IMR-90 (cell line): Measurements from ENCODE around the gene SLC22A16. TPM values are rescaled to one million over a fixed set of nuclear protein-coding genes. Genes with fewer than 3 reads are reported as not detected.

Source experiments
- ATAC-seq: fragments of 200-7000 bp; cut with Tn5 transposase; 2 replicates; pipeline ENCODE4 v1.9.1; 2020; ENCODE audit warnings: low read depth, mild to moderate bottlenecking, moderate library complexity
- BruUV-seq: library from RNA; stranded (reverse); fragments of 400-500 nt; replicated peaks from 2 replicates; lab custom pipeline; 2021; lab: Mats Ljungman, UMichigan
- CTCF ChIA-PET: fragments of 300-600 bp; formaldehyde crosslinking; extraction: SDS; loops from one replicate; lab custom pipeline; 2021; ENCODE audit warnings: antibody characterized with exemption; lab: Yijun Ruan, JAX
- POLR2A ChIA-PET: fragments of 300-600 bp; sonication (Branson Sonifier 250); formaldehyde crosslinking; loops from one replicate; lab custom pipeline; 2022; ENCODE audit warnings: antibody characterized with exemption; ENCODE audit not compliant: unreplicated experiment; lab: Charles Lee
- DNase-seq: peaks from one replicate; pipeline ENCODE4 v3.0.0; 2013
- H2AFZ ChIP-seq: replicated peaks from 2 replicates; pipeline ENCODE3; 2013; ENCODE audit warnings: low read length, mild to moderate bottlenecking; ENCODE audit not compliant: poor library complexity
- H2AK5ac ChIP-seq: 2 replicates; pipeline ENCODE4 v1.6.1; 2013; ENCODE audit warnings: low read depth, low read length, inconsistent platforms
- H2AK9ac ChIP-seq: replicated peaks from 2 replicates; pipeline ENCODE3; 2013; ENCODE audit warnings: mild to moderate bottlenecking, low read depth, low read length, moderate library complexity; ENCODE audit not compliant: poor library complexity
- H2BK120ac ChIP-seq: 2 replicates; pipeline ENCODE4 v1.6.1; 2013; ENCODE audit warnings: low read depth, low read length, inconsistent platforms
- H2BK15ac ChIP-seq: 3 replicates; pipeline ENCODE4 v1.6.1; 2013; ENCODE audit warnings: low read depth, low read length, inconsistent platforms
- H2BK20ac ChIP-seq: 2 replicates; pipeline ENCODE4 v1.6.1; 2013; ENCODE audit warnings: low read depth, mild to moderate bottlenecking, inconsistent platforms, low read length, moderate library complexity
- H2BK5ac ChIP-seq: 2 replicates; pipeline ENCODE4 v1.6.1; 2013; ENCODE audit warnings: mild to moderate bottlenecking, low read depth, low read length, inconsistent platforms; ENCODE audit not compliant: poor library complexity, severe bottlenecking
- H3K14ac ChIP-seq: replicated peaks from 2 replicates; pipeline ENCODE4 v1.6.1; 2013; ENCODE audit warnings: low read depth, low read length, inconsistent platforms
- H3K18ac ChIP-seq: 2 replicates; pipeline ENCODE4 v1.6.1; 2013; ENCODE audit warnings: low read depth, low read length, control low read depth
- H3K23ac ChIP-seq: 2 replicates; pipeline ENCODE4 v1.6.1; 2013; ENCODE audit warnings: low read depth, low read length, inconsistent platforms
- H3K27ac ChIP-seq: 2 replicates; pipeline ENCODE4 v1.5.1; 2013; ENCODE audit warnings: mild to moderate bottlenecking, control low read depth, low read length; ENCODE audit not compliant: insufficient read depth
- H3K27me3 ChIP-seq: 2 replicates; pipeline ENCODE4 v1.6.1; 2013; ENCODE audit warnings: low read length; ENCODE audit not compliant: control insufficient read depth, insufficient read depth
- H3K36me3 ChIP-seq: 2 replicates; pipeline ENCODE4 v1.6.1; 2013; ENCODE audit warnings: low read length, mixed read lengths; ENCODE audit not compliant: control insufficient read depth, insufficient read depth
- H3K4ac ChIP-seq: 2 replicates; pipeline ENCODE4 v1.6.1; 2013; ENCODE audit warnings: low read depth, low read length, inconsistent platforms
- H3K4me1 ChIP-seq: 2 replicates; pipeline ENCODE4 v1.6.1; 2013; ENCODE audit warnings: low read length, mixed read lengths; ENCODE audit not compliant: control insufficient read depth, insufficient read depth
- H3K4me2 ChIP-seq: 2 replicates; pipeline ENCODE4 v1.6.1; 2013; ENCODE audit warnings: low read depth, mild to moderate bottlenecking, control low read depth, low read length, moderate library complexity
- H3K4me3 ChIP-seq: 2 replicates; pipeline ENCODE4 v1.5.1; 2013; ENCODE audit warnings: low read depth, mild to moderate bottlenecking, control low read depth, low read length, moderate library complexity; ENCODE audit not compliant: insufficient read depth
- H3K56ac ChIP-seq: 2 replicates; pipeline ENCODE4 v1.6.1; 2013; ENCODE audit warnings: low read length, inconsistent platforms; ENCODE audit not compliant: insufficient read depth; ENCODE audit errors: extremely low read depth
- H3K79me1 ChIP-seq, 2 experiments: 2 replicates each; pipeline ENCODE4 v1.6.1; 2013; ENCODE audit warnings: low read length in 2 of 2, inconsistent platforms in 1 of 2, low read depth in 1 of 2
- H3K9ac ChIP-seq: 2 replicates; pipeline ENCODE4 v1.6.1; 2013; ENCODE audit warnings: low read depth, low read length, control low read depth
- H3K9me1 ChIP-seq: 2 replicates; pipeline ENCODE4 v1.6.1; 2013; ENCODE audit warnings: low read length, inconsistent platforms; ENCODE audit not compliant: insufficient read depth
- H3K9me3 ChIP-seq: 2 replicates; pipeline ENCODE4 v1.6.1; 2013; ENCODE audit warnings: low read length; ENCODE audit not compliant: control insufficient read depth, insufficient read depth
- H4K20me1 ChIP-seq: 2 replicates; pipeline ENCODE4 v1.6.1; 2013; ENCODE audit warnings: low read length, inconsistent platforms; ENCODE audit not compliant: insufficient read depth
- H4K5ac ChIP-seq: 2 replicates; pipeline ENCODE4 v1.6.1; 2013; ENCODE audit warnings: mild to moderate bottlenecking, low read depth, low read length, control low read depth
- H4K8ac ChIP-seq, 2 experiments: 2 replicates each; pipeline ENCODE4 v1.6.1; 2013; ENCODE audit warnings: low read depth in 2 of 2, low read length in 2 of 2, control low read depth in 1 of 2, inconsistent platforms in 1 of 2
- H4K91ac ChIP-seq: 2 replicates; pipeline ENCODE4 v1.6.1; 2013; ENCODE audit warnings: low read depth, low read length, inconsistent platforms; ENCODE audit not compliant: insufficient read depth
- BHLHE40 ChIP-seq: fragments of 150-350 bp; IDR thresholded peaks from 2 replicates; pipeline ENCODE4 v1.6.1; 2016; ENCODE audit warnings: mild to moderate bottlenecking, low read depth, low read length
- CEBPB ChIP-seq: IDR thresholded peaks from 2 replicates; pipeline ENCODE4 v1.6.1; 2012; ENCODE audit warnings: low read depth, low read length, improper control_type of control experiment
- CHD1 ChIP-seq: IDR thresholded peaks from 2 replicates; pipeline ENCODE4 v1.6.1; 2012; ENCODE audit warnings: low read depth, low read length, improper control_type of control experiment
- FOS ChIP-seq: fragments of 150-350 bp; IDR thresholded peaks from 2 replicates; pipeline ENCODE4 v1.6.1; 2016; ENCODE audit warnings: low read depth, low read length
- MAFK ChIP-seq: IDR thresholded peaks from 2 replicates; pipeline ENCODE4 v1.6.1; 2012; ENCODE audit warnings: low read depth, low read length, improper control_type of control experiment
- MXI1 ChIP-seq: IDR thresholded peaks from 2 replicates; pipeline ENCODE4 v1.6.1; 2012; ENCODE audit warnings: low read depth, mild to moderate bottlenecking, low read length, moderate library complexity, borderline replicate concordance
- NFE2L2 ChIP-seq: fragments of 150-350 bp; IDR thresholded peaks from 2 replicates; pipeline ENCODE4 v1.6.1; 2016; ENCODE audit warnings: low read depth, mild to moderate bottlenecking, low read length
- POLR2A ChIP-seq: IDR thresholded peaks from 2 replicates; pipeline ENCODE4 v1.6.1; 2012; ENCODE audit warnings: mild to moderate bottlenecking, low read depth, low read length
- RAD21 ChIP-seq: IDR thresholded peaks from 2 replicates; pipeline ENCODE4 v1.6.1; 2012; ENCODE audit warnings: low read length, improper control_type of control experiment
- RCOR1 ChIP-seq: IDR thresholded peaks from 2 replicates; pipeline ENCODE4 v1.6.1; 2012; ENCODE audit warnings: mild to moderate bottlenecking, low read length, improper control_type of control experiment; ENCODE audit not compliant: insufficient replicate concordance
- RFX5 ChIP-seq: IDR thresholded peaks from 2 replicates; pipeline ENCODE4 v1.8.0; 2012; ENCODE audit warnings: low read depth, mild to moderate bottlenecking, low read length, moderate library complexity
- SMC3 ChIP-seq: fragments of 150-350 bp; IDR thresholded peaks from 2 replicates; pipeline ENCODE4 v1.6.1; 2016; ENCODE audit warnings: low read depth, mild to moderate bottlenecking, antibody characterized with exemption, low read length, moderate library complexity
- WGBS, 2 experiments: methylation state at CpG; one replicate each; pipeline versions ENCODE4 v1.1.5 to v1.1.7; 2013; ENCODE audit warnings: missing lambda C conversion rate in 2 of 2; ENCODE audit not compliant: insufficient read length in 1 of 2; ENCODE audit errors: extremely low coverage in 2 of 2; 5-methylcytosine and 5-hydroxymethylcytosine counted together
- dilution Hi-C: fragments of 300-500 bp; cut with HindIII; formaldehyde crosslinking; loops from one replicate; pipeline ENCODE4 v1.14.3; 2018; ENCODE audit warnings: low sequenced_read_pairs; ENCODE audit not compliant: unreplicated experiment
- in situ Hi-C: fragments of 300-500 bp; cut with MboI; formaldehyde crosslinking; loops from 3 replicates; pipeline ENCODE4 v1.14.3; 2019; ENCODE audit warnings: low sequenced_read_pairs, inconsistent platforms, mixed read lengths
- intact Hi-C: fragments of 100-400 bp; cut with micrococcal nuclease; formaldehyde crosslinking; loops from 2 replicates; pipeline ENCODE4 v1.10.0; 2022
- polyA plus RNA-seq, 3 experiments: library from polyadenylated mRNA; depleted of rRNA; stranded (reverse); fragments of >200 nt; gene quantifications; 2 replicates each; pipeline ENCODE4 v1.2.3, GENCODE V29; 2012; ENCODE audit warnings: low replicate concordance in 1 of 3
- total RNA-seq: library from RNA; depleted of rRNA; stranded (reverse); fragments of >200 nt; gene quantifications from 2 replicates; pipeline ENCODE4 v1.2.3, GENCODE V29; 2012
- TF ChIP-seq, protein P1 (sequence below): fragments of 150-350 bp; IDR thresholded peaks from 2 replicates; pipeline ENCODE4 v1.6.1; 2017; ENCODE audit warnings: mild to moderate bottlenecking, antibody characterized with exemption, low read length, low read depth
- TF ChIP-seq, protein P2 (sequence below): conservative IDR thresholded peaks from 2 replicates; pipeline ENCODE4 v1.5.1; 2012; ENCODE audit warnings: mild to moderate bottlenecking, low read depth, low read length, improper control_type of control experiment
- TF ChIP-seq, protein P3 (sequence below): fragments of 150-350 bp; IDR thresholded peaks from 2 replicates; pipeline ENCODE4 v1.6.1; 2016; ENCODE audit warnings: low read depth, mild to moderate bottlenecking, low read length, moderate library complexity, borderline replicate concordance

The SLC22A16 gene
- total and polyA plus RNA-seq, 2 of the 4 experiments (the other 2 are of a cell fraction) = not detected

DNA sequence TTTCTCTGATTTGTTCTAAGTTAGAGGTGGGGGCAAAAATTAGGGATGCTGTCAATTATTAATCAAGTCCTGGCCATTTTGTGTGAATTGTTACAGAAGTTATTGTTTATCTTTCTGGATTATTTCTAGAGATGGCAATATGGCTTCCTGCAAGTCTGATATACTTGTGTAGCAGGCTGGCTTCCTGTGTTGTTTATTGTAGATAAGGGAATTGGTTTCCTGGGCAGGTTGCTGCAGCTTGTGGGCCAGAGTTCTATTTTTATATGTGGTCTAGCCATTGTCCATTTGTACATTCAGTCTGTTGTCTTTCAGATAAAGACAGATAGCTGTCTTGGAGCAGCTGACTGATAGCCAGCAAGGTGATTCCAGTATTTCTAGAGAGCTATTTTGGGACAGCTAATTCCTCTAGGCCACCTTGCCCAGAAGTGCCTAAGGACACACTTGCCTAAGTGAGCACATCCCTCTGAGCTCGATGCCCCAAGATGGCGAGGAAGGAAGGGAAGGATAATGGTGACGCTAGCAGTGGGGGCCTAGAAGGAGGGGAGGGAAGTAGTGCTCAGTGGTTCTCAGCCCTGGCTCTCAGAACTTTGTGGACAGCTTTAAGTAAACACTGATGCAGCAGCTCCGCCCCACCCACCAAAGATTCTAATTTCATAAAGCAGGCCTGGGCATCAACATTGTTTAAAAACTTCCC lies 86.6 kb downstream of the SLC22A16 start:
- Histone ChIP-seq H3K79me1 (no peaks in the 10 kb centered on the region), H3K9ac (no peak overlapping the region), H3K23ac (no peak overlapping the region), H3K14ac (no peak overlapping the region), H3K9me1 (no peaks in the 10 kb centered on the region), H4K20me1 (no peaks in the 10 kb centered on the region), H3K4ac (no peak overlapping the region), H3K27ac (no peak overlapping the region), H3K18ac (no peak overlapping the region), H3K56ac (no peak overlapping the region), H2BK15ac (no peak overlapping the region), H2BK120ac (no peak overlapping the region), H3K4me2 (no peak overlapping the region), H4K5ac (no peak overlapping the region), H3K27me3 (peaks cover 6% of the 10 kb centered on the region), H4K8ac (no peak overlapping the region), H3K36me3 (no peaks in the 10 kb centered on the region), H2AK5ac (no peak overlapping the region), H2BK5ac (no peak overlapping the region), H3K4me1 (no peaks in the 10 kb centered on the region), H2AK9ac (no peak overlapping the region), H3K9me3 (no peaks in the 10 kb centered on the region), H4K91ac (no peak overlapping the region), H2BK20ac (no peak overlapping the region), H2AFZ (no peak overlapping the region), H3K4me3 (no peak overlapping the region)
- ATAC-seq (no peak), DNase-seq (no peak)
- in situ Hi-C loops (loop anchor here (5.0 to 10.0 kb wide), 3 partner anchors 338 to 865 kb away; no protein-coding TSS in a partner anchor), intact Hi-C loops (loop anchor here (1.0 to 2.0 kb wide), 4 partner anchors 212 to 863 kb away; no protein-coding TSS in a partner anchor), dilution Hi-C loops (no loop called here)
- BruUV-seq = no TSS peak
- CTCF ChIA-PET = interaction anchor here (0.6 to 4.2 kb wide), 4 partner anchors 13 to 350 kb away, joined by 3 to 27 read pairs (median 11); no protein-coding TSS in a partner anchor
- WGBS, 2 experiments = 80% methylated on average over 1 of the region's 4 CpGs; no CpG with 5 or more reads in 1 of the 2 experiments
- POLR2A ChIA-PET = no interaction called here
- TF ChIP-seq MAFK (no peak), RAD21 (no peak), FOS (no peak), MXI1 (no peak), CHD1 (no peak), RFX5 (no peak), CEBPB (no peak), RCOR1 (no peak), SMC3 (no peak), POLR2A (no peak), NFE2L2 (no peak), BHLHE40 (no peak)
- TF ChIP-seq, protein P1, sequence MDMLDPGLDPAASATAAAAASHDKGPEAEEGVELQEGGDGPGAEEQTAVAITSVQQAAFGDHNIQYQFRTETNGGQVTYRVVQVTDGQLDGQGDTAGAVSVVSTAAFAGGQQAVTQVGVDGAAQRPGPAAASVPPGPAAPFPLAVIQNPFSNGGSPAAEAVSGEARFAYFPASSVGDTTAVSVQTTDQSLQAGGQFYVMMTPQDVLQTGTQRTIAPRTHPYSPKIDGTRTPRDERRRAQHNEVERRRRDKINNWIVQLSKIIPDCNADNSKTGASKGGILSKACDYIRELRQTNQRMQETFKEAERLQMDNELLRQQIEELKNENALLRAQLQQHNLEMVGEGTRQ = no peak
- TF ChIP-seq, protein P2, sequence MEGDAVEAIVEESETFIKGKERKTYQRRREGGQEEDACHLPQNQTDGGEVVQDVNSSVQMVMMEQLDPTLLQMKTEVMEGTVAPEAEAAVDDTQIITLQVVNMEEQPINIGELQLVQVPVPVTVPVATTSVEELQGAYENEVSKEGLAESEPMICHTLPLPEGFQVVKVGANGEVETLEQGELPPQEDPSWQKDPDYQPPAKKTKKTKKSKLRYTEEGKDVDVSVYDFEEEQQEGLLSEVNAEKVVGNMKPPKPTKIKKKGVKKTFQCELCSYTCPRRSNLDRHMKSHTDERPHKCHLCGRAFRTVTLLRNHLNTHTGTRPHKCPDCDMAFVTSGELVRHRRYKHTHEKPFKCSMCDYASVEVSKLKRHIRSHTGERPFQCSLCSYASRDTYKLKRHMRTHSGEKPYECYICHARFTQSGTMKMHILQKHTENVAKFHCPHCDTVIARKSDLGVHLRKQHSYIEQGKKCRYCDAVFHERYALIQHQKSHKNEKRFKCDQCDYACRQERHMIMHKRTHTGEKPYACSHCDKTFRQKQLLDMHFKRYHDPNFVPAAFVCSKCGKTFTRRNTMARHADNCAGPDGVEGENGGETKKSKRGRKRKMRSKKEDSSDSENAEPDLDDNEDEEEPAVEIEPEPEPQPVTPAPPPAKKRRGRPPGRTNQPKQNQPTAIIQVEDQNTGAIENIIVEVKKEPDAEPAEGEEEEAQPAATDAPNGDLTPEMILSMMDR = no peak
- TF ChIP-seq, protein P3, sequence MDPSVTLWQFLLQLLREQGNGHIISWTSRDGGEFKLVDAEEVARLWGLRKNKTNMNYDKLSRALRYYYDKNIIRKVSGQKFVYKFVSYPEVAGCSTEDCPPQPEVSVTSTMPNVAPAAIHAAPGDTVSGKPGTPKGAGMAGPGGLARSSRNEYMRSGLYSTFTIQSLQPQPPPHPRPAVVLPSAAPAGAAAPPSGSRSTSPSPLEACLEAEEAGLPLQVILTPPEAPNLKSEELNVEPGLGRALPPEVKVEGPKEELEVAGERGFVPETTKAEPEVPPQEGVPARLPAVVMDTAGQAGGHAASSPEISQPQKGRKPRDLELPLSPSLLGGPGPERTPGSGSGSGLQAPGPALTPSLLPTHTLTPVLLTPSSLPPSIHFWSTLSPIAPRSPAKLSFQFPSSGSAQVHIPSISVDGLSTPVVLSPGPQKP = no peak
